Peyer's patch (tissue), 4 donors: ENCODE data around the gene CRADD. TPM values are rescaled to one million over a fixed set of nuclear protein-coding genes. Genes with fewer than 3 reads are reported as not detected.

Source experiments
- DNase-seq, 3 donors: peaks; one replicate each; pipeline ENCODE4 v3.0.0-alpha.2; 2017 to 2019
- H3K27ac ChIP-seq, 4 donors: fragments of 200-600 bp; sonication (generic); one replicate each; pipeline ENCODE4 v1.5.1; 2016 to 2019
- H3K27me3 ChIP-seq, 2 donors: fragments of 200-600 bp; sonication (generic); one replicate each; pipeline ENCODE4 v1.5.1; 2019
- H3K36me3 ChIP-seq, 3 donors: fragments of 200-600 bp; sonication (generic); one replicate each; pipeline ENCODE4 v1.5.1; 2016 to 2019
- H3K4me1 ChIP-seq, 4 donors: fragments of 200-600 bp; sonication (generic); one replicate each; pipeline ENCODE4 v1.5.1; 2016 to 2019
- H3K4me3 ChIP-seq, 4 donors: fragments of 200-600 bp; sonication (generic); 1 replicate in 3 of 4; 2 replicates in 1 of 4; pipeline ENCODE4 v1.5.1; 2016 to 2019; ENCODE audit warnings: mild to moderate bottlenecking in 1 of 4
- H3K9me3 ChIP-seq, 4 donors: fragments of 200-600 bp; sonication (generic); one replicate each; pipeline ENCODE4 v1.5.1; 2016 to 2019; ENCODE audit warnings: mild to moderate bottlenecking in 1 of 4
- POLR2A ChIP-seq, 2 donors: fragments of 450-650 bp; IDR thresholded peaks; one replicate each; pipeline ENCODE4 v1.5.1; 2017; ENCODE audit warnings: antibody characterized with exemption in 2 of 2, mild to moderate bottlenecking in 2 of 2, moderate library complexity in 2 of 2
- total RNA-seq, 4 donors: library from RNA; depleted of rRNA; stranded (reverse); fragments of >200 nt; gene quantifications; one replicate each; pipeline ENCODE4 v1.1.0, GENCODE V29; 2016
- TF ChIP-seq, protein P1 (sequence below), 6 experiments: fragments of 450-650 bp in 4 of 6; fragments of 200-600 bp in 2 of 6; sonication (generic) in 1 of 6; IDR thresholded peaks; one replicate each; pipeline ENCODE4 v1.5.1; 2017 to 2019; ENCODE audit warnings: antibody characterized with exemption in 6 of 6, mild to moderate bottlenecking in 3 of 6, moderate library complexity in 1 of 6

The CRADD gene
- total RNA-seq, 4 donors from 2014 or later, result 66.3 to 128 (median 89.4) TPM

- H3K27ac ChIP-seq, result no peak overlapping the region
These were observed 6.2 kb downstream of the CRADD start for GRCh38 chr12:93683410-93683809.

GRCh38 chr12:93684716-93685115, 7.5 kb downstream of the CRADD start:
- no peak for DNase-seq
- H3K36me3 ChIP-seq, result no peaks in the 10 kb centered on the region
- H3K9me3 ChIP-seq, result no peaks in the 10 kb centered on the region
- no peaks in the 10 kb centered on the region for H3K4me1 ChIP-seq
- TF ChIP-seq, protein P1, sequence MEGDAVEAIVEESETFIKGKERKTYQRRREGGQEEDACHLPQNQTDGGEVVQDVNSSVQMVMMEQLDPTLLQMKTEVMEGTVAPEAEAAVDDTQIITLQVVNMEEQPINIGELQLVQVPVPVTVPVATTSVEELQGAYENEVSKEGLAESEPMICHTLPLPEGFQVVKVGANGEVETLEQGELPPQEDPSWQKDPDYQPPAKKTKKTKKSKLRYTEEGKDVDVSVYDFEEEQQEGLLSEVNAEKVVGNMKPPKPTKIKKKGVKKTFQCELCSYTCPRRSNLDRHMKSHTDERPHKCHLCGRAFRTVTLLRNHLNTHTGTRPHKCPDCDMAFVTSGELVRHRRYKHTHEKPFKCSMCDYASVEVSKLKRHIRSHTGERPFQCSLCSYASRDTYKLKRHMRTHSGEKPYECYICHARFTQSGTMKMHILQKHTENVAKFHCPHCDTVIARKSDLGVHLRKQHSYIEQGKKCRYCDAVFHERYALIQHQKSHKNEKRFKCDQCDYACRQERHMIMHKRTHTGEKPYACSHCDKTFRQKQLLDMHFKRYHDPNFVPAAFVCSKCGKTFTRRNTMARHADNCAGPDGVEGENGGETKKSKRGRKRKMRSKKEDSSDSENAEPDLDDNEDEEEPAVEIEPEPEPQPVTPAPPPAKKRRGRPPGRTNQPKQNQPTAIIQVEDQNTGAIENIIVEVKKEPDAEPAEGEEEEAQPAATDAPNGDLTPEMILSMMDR (IDR thresholded peaks at IDR 0.05), result no peak
- TF ChIP-seq POLR2A (IDR thresholded peaks at IDR 0.05), result no peak
- no peaks in the 10 kb centered on the region for H3K27me3 ChIP-seq
- no peak overlapping the region for H3K4me3 ChIP-seq
- no peak overlapping the region for H3K27ac ChIP-seq

More at GRCh38 chr12:93683410-93683809, 6.2 kb downstream of the CRADD start:
- no peaks in the 10 kb centered on the region for H3K36me3 ChIP-seq
- H3K9me3 ChIP-seq, result no peaks in the 10 kb centered on the region
- TF ChIP-seq POLR2A (IDR thresholded peaks at IDR 0.05), result no peak
- TF ChIP-seq, protein P1 (IDR thresholded peaks at IDR 0.05), result no peak
- H3K27me3 ChIP-seq, result no peaks in the 10 kb centered on the region
- no peak overlapping the region for H3K4me3 ChIP-seq
- H3K4me1 ChIP-seq, result peaks cover 0 to 10% (median 0%) of the 10 kb centered on the region in 4 donors
- DNase-seq, result no peak

- Histone ChIP-seq H3K4me3 (no peak overlapping the region), H3K27me3 (no peaks in the 10 kb centered on the region), H3K9me3 (no peaks in the 10 kb centered on the region), H3K4me1 (no peaks in the 10 kb centered on the region), H3K36me3 (no peaks in the 10 kb centered on the region), H3K27ac (no peak overlapping the region)
- TF ChIP-seq, protein P1 (IDR thresholded peaks at IDR 0.05), result no peak
- TF ChIP-seq POLR2A (IDR thresholded peaks at IDR 0.05), result no peak
- DNase-seq, result no peak
These were observed 9.6 kb downstream of the CRADD start for GRCh38 chr12:93686572-93687356.

DNA sequence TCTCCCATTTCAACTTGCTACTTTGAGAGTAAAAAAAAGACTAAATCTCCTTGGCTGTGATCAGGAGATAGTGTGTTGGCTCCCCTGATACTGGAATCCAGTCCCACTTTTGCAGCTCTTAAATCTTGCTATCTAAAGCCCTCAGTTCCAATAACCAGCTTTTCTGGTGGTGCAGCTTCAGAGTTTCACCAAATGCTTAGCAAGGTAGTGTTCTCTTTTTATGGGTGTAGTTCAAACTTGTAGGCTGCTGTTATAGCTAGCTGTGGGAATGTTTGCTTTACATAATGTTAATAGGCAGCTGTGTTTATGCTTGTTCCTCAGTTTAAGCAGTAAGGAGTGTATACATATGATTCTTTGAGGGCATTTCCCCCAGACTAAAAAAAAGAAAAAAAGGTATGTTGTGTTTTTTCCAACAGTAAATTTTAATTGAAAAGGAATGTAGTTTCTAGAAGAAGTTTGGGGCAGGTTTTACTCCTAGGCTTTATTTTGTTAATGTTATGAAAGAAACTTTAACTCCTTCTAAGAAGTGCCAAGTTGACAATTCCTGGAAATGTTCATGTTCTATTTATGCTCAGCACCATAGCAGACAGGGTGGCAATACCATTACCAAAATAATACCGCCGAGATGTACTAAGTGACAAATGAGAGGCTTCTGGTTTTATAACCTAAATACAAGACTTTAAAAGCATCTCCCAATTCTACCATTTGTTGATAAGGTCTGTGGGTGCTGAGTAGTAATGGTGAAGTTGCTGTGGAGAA, 12.1 kb downstream of the CRADD start:
- no peaks in the 10 kb centered on the region for H3K27me3 ChIP-seq
- DNase-seq, result no peak
- no peaks in the 10 kb centered on the region for H3K4me1 ChIP-seq
- no peak overlapping the region for H3K4me3 ChIP-seq
- TF ChIP-seq, protein P1 (IDR thresholded peaks at IDR 0.05), result no peak
- TF ChIP-seq POLR2A (IDR thresholded peaks at IDR 0.05), result no peak
- no peaks in the 10 kb centered on the region for H3K36me3 ChIP-seq
- H3K9me3 ChIP-seq, result no peaks in the 10 kb centered on the region
- no peak overlapping the region for H3K27ac ChIP-seq

GRCh38 chr12:93696462-93696861, 19.3 kb downstream of the CRADD start:
- no peak for DNase-seq
- Histone ChIP-seq H3K36me3 (no peaks in the 10 kb centered on the region), H3K27me3 (no peaks in the 10 kb centered on the region), H3K4me1 (no peaks in the 10 kb centered on the region), H3K27ac (no peak overlapping the region), H3K4me3 (no peak overlapping the region), H3K9me3 (no peaks in the 10 kb centered on the region)
- TF ChIP-seq, protein P1 (IDR thresholded peaks at IDR 0.05), result no peak
- TF ChIP-seq POLR2A (IDR thresholded peaks at IDR 0.05), result no peak
